GM21737 (cell line): ENCODE data around the gene IGFL2.
"Not testable (repeated sequence)": the region's sequence is repeated elsewhere in the genome, so short reads cannot be mapped to it uniquely, and the experiment has no call there.

ENCODE experiments used
- ATAC-seq: cut with Tn5 transposase; IDR thresholded peaks from one replicate; pipeline ENCODE4 v1.9.1; 2021; ENCODE audit warnings: mild to moderate bottlenecking, moderate library complexity; ENCODE audit not compliant: unreplicated experiment

The IGFL2 gene

DNA sequence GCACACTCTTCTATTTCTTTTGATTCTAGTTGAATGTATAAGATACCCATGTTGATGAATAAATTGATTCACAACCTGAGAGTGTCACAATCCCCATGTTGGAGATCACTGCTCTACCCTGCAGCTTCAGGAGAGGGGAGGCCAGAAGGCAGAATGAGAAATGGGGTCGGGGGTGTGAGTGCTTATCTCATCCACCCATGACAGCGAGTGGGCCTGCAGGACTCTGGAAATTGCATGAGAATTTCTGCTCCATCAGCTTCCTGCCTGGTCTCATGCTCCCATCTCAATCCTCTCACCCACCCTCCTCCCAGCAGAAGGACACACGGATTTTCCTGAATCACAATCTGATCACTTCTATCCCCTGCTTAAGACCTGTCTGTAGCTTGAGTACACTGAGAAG is 58.6 kb downstream of the IGFL2 start:
- no peak for ATAC-seq

DNA sequence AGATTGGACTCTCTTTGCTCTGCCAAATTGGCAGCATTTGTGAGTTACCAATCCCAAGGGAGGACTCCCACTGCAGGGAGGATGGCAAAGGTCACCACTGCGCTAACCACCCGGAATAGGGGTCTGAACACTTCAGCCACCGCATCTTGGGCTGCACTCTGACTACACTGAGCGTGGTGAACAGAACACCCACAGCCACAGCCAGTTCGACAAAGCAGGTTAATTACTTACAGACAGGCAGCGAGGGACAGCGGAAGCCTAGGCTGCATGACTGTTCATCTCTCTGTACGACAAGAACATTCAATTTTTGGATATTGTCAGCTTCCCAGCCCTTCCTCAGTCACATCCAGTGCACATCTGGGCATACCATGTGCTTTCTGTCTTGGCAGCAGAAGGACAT is 59.8 kb downstream of the IGFL2 start:
- not testable (repeated sequence) for ATAC-seq

DNA sequence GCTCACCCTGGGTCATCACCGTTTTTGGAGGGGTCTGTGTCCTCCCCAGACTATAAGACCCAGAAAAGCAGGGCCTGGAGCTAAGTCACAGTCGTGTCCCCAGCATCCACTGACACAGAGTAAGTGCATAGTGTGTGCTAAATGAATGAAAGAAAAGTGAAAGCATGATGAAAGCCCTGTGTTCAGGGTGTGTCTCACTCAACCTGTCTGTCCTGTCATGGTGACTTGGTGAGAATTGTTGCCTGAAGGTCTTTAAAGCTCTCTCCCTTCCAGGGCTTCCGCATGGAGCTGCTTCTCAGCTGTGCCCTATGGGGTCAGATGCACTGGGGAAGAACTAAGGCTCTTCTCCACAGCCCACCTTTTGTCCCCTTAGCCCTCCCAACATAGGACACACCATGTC is 61.0 kb downstream of the IGFL2 start:
- ATAC-seq: no peak

- no peak for ATAC-seq
Measured at GRCh38 chr19:46209472-46209871, 61.4 kb downstream of the IGFL2 start.

DNA sequence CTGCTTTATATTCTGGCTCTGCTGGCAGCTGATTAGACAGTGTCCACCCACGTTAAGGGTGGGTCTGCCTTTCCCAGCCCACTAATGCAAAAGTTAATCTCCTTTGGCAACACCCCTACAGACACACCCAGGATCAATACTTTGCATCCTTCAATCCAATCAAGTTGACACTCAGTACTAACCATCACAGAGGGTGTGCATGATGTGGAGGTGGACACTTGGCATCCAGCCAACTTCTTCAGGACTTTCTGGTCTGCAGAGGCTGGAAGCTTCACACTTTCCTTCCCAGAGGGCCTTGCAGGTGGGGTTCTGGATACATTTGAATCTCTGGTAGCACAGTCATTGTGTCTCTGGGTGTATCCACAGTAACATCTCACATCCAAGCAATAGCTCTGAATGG is 62.6 kb downstream of the IGFL2 start:
- no peak for ATAC-seq
